Natural killer cell (primary cell): ENCODE measurements around the gene ZC3H12C. TPM values are rescaled to one million over a fixed set of nuclear protein-coding genes. Genes with fewer than 3 reads are reported as not detected.

Source experiments
- ATAC-seq, 3 donors: fragments of 150-1000 bp in 2 of 3; fragments of 200-7000 bp in 1 of 3; cut with Tn5 transposase; 1 replicate in 1 of 3; 2 replicates in 2 of 3; pipeline ENCODE4 v1.10.0; 2021; ENCODE audit warnings: mild to moderate bottlenecking in 2 of 3, moderate library complexity in 2 of 3
- DNase-seq, 2 donors: peaks; one replicate each; pipeline versions ENCODE4 v3.0.0 to v3.0.0-alpha.2; 2013 to 2021; ENCODE audit warnings: mixed read lengths in 1 of 2
- H3K27ac ChIP-seq: one replicate; pipeline ENCODE4 v1.5.1; 2013; ENCODE audit warnings: mild to moderate bottlenecking, low read length
- H3K27me3 ChIP-seq: one replicate; pipeline ENCODE4 v1.6.1; 2013; ENCODE audit warnings: low read length; ENCODE audit not compliant: control insufficient read depth, insufficient read depth
- H3K36me3 ChIP-seq: one replicate; pipeline ENCODE4 v1.6.1; 2013; ENCODE audit warnings: low read length; ENCODE audit not compliant: control insufficient read depth, insufficient read depth
- H3K4me1 ChIP-seq: one replicate; pipeline ENCODE4 v1.6.1; 2013; ENCODE audit warnings: low read length; ENCODE audit not compliant: control insufficient read depth, insufficient read depth
- H3K4me3 ChIP-seq: one replicate; pipeline ENCODE4 v1.5.1; 2013; ENCODE audit warnings: low read length
- H3K9me3 ChIP-seq: one replicate; pipeline ENCODE4 v1.6.1; 2013; ENCODE audit warnings: low read length; ENCODE audit not compliant: control insufficient read depth, insufficient read depth
- H3K27ac Mint-ChIP-seq, 2 donors: one replicate each; pipeline ENCODE4 v1.8.0; 2022; ENCODE audit warnings: mild to moderate bottlenecking in 2 of 2, mixed read lengths in 2 of 2, moderate library complexity in 1 of 2
- H3K27me3 Mint-ChIP-seq, 2 donors: one replicate each; pipeline ENCODE4 v1.8.0; 2022; ENCODE audit warnings: low read depth in 2 of 2, mixed read lengths in 2 of 2
- H3K36me3 Mint-ChIP-seq: one replicate; pipeline ENCODE4 v1.8.0; 2022; ENCODE audit warnings: mixed read lengths
- H3K4me1 Mint-ChIP-seq, 2 donors: one replicate each; pipeline ENCODE4 v1.8.0; 2022; ENCODE audit warnings: mixed read lengths in 2 of 2
- H3K4me3 Mint-ChIP-seq: one replicate; pipeline ENCODE4 v1.8.0; 2022; ENCODE audit warnings: mild to moderate bottlenecking, moderate library complexity, mixed read lengths
- H3K9me3 Mint-ChIP-seq, 2 donors: one replicate each; pipeline ENCODE4 v1.8.0; 2022; ENCODE audit warnings: mixed read lengths in 2 of 2
- CTCF ChIP-seq: fragments of 200-600 bp; IDR thresholded peaks from one replicate; pipeline ENCODE4 v1.8.0; 2022; ENCODE audit warnings: antibody characterized with exemption
- WGBS: methylation state at CpG from one replicate; pipeline ENCODE4 v1.1.7; 2013; ENCODE audit warnings: missing lambda C conversion rate; ENCODE audit not compliant: insufficient coverage; 5-methylcytosine and 5-hydroxymethylcytosine counted together
- intact Hi-C: fragments of 100-400 bp; cut with micrococcal nuclease; formaldehyde crosslinking; loops from one replicate; pipeline ENCODE4 v1.14.2; 2022
- total RNA-seq, 4 donors: library from RNA; stranded (reverse); fragments of 120-200 nt in 1 of 4; gene quantifications; one replicate each; pipeline versions ENCODE4 v1.2.3 to v1.2.4, GENCODE V29; 2013 to 2022

Gene ZC3H12C
- total RNA-seq, 3 donors from 2014 or later (not counting 1 experiment from before 2014, with no cell fraction given), result 0.16 to 0.45 TPM; not detected in 1

DNA sequence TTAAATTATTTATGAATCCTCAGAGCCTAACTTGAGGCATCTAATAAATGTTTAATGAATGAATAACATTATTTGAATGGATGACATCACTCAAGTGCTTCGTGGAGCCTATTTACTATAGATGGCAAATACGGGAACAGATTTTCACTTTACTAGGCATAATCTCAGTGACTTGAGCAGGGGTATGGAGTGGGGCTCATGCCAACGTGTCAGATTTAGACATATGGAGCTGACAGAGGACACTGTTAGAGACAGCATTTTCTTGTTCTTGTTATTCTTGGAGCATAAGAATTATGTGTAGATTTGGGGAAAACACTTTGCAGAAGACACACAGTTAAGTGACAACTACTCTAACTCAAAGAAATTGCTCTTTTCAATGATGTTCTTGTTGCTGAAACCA lies 124.7 kb downstream of the ZC3H12C start:
- H3K36me3 Mint-ChIP-seq, result peaks cover 6% of the 10 kb centered on the region
- H3K9me3 Mint-ChIP-seq, result no peaks in the 10 kb centered on the region
- 93% methylated on average over 3 of the region's 3 CpGs for WGBS
- DNase-seq, result no peak
- H3K4me3 Mint-ChIP-seq, result no peak overlapping the region
- H3K36me3 ChIP-seq, result no peaks in the 10 kb centered on the region
- intact Hi-C loops, result no loop called here
- TF ChIP-seq CTCF, result no peak
- no peak overlapping the region for H3K4me3 ChIP-seq
- no peaks in the 10 kb centered on the region for H3K4me1 ChIP-seq
- no peaks in the 10 kb centered on the region for H3K27me3 Mint-ChIP-seq
- no peaks in the 10 kb centered on the region for H3K4me1 Mint-ChIP-seq
- no peak for ATAC-seq
- no peak overlapping the region for H3K27ac Mint-ChIP-seq
- no peak overlapping the region for H3K27ac ChIP-seq
- no peaks in the 10 kb centered on the region for H3K27me3 ChIP-seq
- no peaks in the 10 kb centered on the region for H3K9me3 ChIP-seq

- Histone ChIP-seq H3K4me1 (no peaks in the 10 kb centered on the region), H3K9me3 (no peaks in the 10 kb centered on the region), H3K36me3 (no peaks in the 10 kb centered on the region), H3K4me3 (no peak overlapping the region), H3K27ac (no peak overlapping the region), H3K27me3 (no peaks in the 10 kb centered on the region)
- H3K4me1 Mint-ChIP-seq, result no peaks in the 10 kb centered on the region
- DNase-seq, result no peak
- H3K27ac Mint-ChIP-seq, result no peak overlapping the region
- intact Hi-C loops, result no loop called here
- H3K4me3 Mint-ChIP-seq, result no peak overlapping the region
- no peaks in the 10 kb centered on the region for H3K27me3 Mint-ChIP-seq
- no peaks in the 10 kb centered on the region for H3K9me3 Mint-ChIP-seq
- 97% methylated on average over 4 of the region's 4 CpGs for WGBS
- TF ChIP-seq CTCF, result no peak
- peaks cover 6% of the 10 kb centered on the region for H3K36me3 Mint-ChIP-seq
- no peak for ATAC-seq
These were observed 126.0 kb downstream of the ZC3H12C start for GRCh38 chr11:110219006-110219785.

Other genes with a start within 250 kb of the ZC3H12C start
- 10 to 100 TPM; 22.6 to 31.1 (median 25.9) TPM for gene RDX, start 203.2 kb downstream of the ZC3H12C start, total RNA-seq